ENCODE measurements around the gene KLHL25.

The KLHL25 gene

DNA sequence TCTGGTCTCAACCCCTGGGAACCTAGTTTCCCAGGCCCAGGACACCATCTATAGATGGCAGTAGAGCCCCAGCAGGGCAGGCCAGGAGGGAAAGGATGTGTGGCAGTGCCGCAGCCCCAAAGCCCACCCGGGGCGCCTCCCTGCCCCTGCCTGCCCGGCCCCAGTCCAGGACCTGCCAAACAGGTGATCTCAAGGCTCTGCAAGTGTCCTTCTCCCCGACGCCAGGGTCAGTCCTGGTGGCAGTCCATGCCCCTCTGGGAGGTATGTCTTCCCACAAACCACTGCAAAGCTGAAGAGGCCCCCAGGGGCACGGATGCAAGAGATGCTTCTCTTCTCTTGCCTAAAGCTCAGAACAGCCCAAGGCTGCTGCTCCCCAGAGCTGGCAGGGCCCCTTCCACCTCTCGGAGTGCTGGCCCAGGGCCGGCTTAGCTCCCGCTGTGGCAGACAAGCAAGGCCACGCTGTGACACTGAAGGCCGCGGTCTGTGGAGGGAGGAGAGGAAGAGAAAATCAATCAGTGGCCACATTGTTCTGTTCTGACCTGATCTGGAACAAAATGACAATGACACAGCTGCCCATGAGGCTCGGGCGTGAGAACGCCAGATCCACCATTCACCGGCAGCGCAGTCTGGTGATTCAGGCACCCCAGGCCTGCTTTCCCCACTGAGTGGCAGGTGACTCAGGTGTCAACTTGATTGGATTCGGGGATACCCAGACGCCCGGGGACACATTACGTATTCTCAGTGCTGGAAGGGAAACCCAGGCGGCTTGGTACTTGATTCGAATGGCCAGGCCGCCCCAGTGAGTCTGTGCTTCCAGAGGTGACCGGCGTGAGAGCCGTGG lies 34.0 kb downstream of the KLHL25 start:
- DNase-seq, result no peak

DNA sequence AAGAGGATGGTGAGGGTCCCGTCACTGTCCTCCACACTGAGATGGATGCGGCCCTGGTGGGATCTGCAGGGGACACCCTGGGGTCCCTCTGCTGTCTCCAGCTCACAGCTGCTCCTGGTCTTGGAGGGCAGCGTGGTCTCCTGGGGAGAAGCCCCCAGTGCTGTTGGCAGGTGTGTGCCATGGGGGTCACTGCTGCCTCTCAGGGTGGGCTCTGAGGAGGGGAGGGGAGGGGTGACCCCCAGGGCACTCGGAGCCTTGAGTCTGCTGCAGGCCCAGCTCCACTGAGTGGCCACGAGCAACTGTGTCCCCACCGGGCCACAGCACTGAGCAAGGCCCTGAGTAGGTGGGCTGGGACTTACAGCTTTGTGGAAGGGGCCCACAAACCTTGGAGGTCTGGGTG lies 34.7 kb downstream of the KLHL25 start:
- DNase-seq, result no peak

DNA sequence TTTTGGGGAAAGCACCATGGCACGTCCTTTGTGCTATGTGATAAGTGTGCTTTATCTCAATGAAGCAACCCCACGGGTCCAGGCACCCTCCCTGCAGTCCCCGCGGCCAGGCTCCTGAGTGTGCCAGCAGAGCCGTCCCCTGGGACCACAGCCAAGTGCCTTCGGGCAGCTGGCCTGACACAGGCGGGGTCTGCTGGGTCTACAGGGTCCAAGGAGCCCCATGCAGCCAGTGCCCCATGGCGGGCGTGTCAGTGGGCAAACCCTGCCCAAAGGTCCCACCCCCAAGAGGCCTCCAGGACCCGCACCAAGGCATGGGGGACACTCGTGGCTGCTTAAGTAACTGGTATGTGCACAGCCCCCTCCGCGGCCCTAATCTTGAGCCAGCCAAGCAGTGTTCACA lies 35.3 kb downstream of the KLHL25 start:
- DNase-seq, result no peak

DNA sequence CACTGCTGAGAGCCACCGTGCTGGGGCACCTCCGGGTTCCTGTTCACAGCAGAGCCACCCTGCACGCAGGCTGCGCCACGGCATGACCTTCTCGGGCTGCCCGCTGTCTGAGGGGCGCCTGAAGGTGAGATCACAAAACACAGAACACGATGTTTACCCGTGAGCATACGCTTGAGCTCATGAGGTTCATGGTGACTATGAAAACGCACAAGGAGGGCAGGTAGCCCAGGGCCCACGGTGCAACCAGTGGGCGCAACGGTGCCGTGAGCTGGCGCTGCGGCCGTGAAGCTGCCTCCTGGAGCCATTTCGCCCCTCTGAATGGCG lies 36.1 kb downstream of the KLHL25 start:
- no peak for DNase-seq

DNA sequence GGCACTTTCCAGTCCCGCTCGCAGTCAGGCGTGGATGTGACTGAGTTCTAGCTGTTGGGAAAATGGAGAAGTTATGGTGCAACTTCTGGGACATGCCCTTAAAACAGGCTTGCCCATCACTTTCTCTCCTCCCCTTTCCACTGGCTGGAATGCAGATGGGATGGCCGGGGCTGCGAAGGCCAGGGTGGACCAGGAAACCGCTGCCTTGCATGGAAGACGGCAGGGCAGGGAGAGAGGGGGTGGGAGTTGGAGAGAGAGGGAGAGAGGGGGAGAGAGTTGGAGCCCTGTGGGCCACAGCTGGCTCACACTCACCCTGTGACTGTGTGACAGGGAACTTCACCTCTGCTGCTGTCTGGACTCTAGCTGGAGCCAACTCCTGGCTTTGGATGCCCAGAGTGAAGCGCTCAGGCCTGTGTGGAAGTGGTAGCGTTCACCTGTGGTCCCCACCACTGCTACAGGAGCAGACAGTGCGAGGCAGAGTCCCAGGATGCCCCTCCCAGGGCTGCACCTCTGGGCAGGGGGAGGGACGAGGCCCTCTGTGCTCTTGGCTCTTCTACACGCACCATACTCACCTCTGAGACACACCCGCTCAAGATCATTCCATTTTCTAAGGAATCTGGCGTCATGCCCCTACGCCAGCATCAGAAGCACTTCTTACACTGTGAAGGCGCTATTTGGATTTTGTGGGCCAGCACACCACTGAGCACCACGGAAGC lies 36.6 kb downstream of the KLHL25 start:
- no peak for DNase-seq

DNA sequence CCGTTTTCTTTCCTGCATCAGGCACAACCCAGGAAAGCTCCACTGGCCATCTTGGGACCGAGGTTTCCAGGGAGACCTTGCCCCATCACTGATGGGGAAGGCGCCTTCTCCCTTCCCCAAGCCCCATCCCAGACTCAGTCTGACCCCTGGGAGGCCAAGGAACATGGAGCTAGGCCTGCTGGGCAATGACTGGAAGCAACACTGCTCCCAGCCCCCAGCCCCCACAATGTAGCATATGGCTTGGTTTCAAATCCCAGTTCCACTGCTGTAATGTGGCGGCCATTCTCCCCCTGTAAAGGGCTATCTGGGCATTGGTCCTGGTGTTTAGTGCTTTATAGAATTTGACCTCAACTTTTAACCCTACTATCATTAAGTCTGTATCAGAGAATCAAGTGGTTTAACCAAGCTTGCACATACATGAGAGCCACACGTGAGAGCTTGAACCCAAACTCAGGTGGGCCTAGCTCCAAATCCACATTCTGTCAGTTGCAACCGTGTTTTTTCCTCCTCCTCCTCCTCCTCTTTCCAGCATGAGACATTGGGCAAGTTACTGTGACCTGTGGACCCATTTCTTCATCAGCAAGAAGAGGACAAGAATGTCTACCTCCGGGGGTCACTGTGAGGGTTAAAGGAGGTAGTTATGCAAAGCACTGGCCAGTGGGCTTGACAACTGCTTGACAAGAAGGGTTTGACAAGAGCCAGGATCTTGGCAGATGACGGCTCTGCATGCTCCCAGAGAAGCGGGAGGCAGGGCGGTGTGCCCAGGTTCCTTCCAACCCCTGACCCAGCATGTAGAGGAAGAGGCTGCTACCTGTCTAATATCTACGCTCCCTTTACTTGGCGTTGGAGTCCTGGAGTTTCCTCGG lies 37.4 kb downstream of the KLHL25 start:
- DNase-seq, result no peak

DNA sequence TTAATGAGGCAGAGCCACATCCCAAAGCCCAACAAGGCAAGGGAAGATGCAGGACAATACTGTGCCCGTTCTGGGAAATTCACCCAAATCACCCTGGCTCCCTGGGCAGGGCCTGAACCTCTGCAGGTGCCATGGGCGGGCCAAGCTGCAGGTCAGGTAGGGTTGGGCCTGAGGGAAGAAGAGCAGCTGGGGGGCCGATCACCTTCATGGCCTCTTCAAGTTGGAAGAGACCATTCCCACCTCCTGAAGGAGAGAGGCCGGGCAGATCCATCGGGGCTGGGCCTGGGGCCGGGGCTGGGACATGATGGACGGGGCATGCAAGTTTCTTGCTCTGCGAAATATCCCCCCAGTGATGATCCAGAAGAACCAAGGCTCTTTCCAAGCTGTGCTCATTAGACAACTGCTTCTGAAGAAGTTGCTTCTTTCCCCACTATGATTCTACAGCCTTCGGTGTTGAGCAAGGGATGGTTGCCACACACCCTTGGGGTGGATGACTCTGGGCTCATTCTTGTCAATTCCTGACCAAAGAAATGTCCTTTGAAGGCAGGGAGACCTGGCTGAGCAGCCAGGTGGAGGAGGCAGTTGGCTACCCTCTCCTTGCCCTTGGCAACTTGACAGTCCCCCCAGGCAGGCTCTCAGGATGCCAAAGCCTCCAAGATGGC lies 38.2 kb downstream of the KLHL25 start:
- DNase-seq, result peak; percentile 78 to 80

DNA sequence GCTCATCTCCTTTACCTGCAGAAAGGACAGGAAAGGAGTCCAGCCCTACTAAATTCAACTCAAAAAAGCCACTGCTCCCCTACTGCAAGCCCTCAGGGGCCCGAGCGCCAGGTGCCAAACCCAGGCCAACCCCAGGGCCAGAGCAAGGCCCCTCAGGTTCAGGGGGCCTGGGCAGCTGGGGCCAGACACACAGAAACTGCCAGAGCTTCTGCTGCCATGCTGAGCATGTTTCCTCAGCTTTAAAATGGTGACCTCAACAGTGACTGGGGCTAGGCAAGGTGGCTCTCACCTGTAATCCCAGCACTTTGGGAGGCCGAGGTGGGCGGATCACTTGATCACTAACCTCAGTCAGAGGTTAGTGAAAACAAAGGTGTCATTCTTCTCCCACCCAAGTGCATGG lies 38.8 kb downstream of the KLHL25 start:
- DNase-seq, result no peak

DNA sequence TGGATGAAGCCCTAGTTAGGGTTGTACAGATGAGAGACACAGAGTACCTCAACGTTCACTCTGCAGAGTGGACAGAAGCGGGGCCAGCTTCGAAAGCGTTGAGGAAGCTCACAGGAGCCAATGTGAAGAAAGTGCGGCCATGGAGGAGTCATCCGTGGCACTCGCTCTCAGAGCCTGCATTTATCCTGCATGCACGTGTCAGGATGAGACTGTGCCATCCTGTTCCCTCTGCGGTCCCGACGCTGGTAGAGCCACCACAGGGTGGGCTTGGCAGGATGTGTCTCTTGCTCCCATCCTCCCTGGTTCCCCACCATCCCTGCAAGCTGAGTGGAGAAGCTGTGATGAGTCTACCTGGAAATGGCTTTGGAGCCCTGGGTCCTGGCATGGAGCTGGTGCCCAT lies 39.3 kb downstream of the KLHL25 start:
- no peak for DNase-seq

DNA sequence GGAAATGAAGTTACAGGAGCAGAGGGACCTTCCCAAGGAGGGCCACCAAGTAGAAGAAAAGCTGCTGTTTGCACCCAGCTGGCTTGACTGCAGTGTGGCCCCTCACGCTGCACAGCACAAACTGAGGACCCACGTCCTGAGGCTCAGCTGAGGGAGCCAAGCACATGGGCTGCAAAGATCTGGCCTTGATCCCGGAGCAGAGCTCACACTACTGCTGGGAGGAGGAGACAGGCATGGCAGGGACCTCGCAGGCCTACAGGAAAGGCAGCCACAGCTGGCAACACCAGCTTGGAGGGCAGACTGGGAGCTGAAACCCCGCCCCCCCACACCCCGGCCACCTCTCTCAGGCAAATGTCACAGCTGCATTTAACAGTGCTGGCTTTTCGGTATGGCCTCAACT lies 39.7 kb downstream of the KLHL25 start:
- no peak for DNase-seq

DNA sequence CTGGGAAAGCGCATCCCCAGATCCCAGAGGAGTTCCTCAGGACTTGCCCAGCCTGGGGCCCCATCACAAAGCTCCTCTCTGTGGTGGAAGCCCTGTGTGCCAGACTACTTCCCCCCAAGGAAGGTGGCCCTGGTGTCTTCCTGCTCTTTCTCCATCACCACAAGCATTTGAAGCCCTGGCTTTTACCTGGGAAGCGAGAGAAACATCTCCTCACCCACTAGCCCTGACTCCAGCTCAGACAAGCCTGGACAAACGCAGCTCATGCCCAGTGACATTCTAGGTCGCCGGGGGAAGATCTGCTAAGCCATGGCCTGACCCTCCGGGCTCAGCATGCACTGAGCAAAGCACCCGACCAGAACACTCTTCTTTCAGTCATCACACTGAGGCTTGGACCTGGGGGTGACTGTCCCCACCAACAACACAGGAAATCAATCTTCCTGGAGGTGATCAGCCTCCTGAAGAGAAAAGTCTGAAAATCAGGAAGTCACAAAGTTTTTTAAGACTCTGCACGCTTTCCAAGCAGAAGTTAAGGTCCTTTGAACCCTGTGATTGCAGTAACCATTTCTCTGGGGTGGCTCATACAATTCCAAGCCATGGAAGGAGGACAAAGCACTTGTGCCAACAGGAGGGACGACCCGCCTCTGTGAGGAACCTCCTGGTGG lies 40.8 kb downstream of the KLHL25 start:
- DNase-seq, result peak; percentile 27 to 38

DNA sequence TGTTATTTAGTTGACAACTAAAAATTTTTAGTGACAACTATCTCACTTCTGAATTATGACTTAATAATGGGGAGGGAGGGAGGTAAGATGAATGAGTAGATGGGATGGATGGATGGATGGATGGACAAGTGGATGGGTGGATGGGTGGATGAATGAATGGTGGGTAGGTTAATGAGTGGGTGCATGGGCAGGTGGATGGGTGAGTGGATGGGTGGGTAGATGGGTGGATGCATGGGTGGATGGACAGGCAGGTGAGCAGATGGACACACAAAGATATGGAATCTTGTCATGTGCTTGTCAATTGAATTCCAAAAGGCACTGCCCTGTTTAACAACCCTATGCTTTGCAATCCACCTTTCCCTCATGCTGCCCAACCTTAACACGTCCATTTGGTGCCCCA lies 41.5 kb downstream of the KLHL25 start:
- DNase-seq, result no peak

DNA sequence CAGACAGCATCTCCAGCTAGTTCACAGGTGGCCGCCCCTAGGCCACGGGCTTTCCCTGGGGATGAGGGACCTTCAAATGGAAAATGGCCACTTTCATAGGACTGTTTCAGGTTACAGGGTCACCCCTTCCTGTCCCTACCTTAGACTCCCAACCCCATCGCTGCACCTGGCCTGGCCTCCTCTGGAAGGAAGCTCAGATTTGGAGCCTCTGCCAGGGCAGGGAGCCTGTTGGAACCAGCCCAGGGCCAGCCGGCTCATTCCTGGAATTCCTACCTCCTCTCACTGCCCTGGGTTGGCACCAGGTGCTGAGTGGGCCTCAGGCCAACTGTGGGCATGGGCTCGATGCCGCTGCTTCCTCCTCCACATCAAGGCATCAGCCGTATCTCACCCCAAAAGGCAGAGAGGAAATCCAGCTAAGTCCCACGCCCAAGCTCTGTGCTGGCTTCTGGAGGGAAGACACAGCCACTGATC lies 42.2 kb downstream of the KLHL25 start:
- peak in 1 of 2 donors; percentile 28 for DNase-seq

DNA sequence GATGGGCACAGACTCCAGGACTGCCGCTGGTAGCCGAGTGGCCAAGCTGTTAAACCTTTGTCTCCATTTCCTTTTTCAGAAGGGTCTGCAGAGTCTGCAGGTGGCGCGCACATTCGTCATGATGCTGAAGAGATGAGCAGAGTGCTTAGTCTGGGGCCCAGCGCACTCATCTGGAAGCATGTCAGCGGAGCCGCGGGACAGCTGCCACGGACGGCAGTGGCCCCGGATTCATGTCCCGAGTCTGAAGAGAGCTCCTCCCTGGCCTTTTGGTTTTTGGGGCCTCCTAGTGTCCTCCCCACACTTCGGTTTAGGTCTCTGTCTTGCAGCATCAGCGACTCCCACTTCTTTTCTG lies 42.6 kb downstream of the KLHL25 start:
- DNase-seq, result no peak

DNA sequence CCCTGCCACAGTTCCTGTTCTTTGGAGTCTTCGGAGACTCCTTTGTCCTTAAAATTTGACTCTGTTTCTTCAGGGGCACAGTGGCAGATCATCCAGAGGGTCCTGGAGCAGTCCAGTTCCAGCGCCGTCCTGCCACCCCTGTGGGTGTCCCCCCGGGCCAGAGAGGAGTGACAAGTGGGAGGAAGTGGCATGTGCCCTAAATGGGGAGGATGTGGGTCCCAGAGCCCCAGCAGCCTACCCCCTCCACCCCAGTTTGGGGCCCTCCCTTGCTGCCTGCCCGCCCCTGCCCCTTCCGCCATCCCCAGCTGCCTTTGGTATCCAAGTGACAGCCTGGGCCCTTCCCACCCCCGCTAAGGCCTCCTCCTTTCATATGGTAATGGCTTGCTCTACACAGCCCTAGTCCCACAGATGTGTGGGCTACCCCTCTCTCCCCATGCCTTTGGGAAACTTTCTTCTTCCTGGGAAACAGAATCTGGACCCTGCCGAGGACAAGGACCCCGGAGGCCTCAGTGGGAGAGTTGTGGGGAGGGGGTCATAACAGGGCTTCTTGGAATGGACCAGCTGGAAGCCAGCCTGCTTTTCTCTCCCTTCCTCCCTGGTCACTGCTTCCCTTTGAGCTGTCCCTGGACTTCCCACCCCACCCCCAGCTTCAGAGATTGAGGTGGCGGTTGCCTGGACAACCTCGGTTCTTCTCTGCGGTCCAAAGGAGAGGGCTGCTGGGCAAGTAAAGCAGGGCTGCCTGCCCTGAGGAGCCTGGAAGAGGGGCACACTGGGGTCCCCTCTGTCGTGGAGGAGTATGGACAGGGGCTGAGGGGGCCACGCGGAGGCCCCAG lies 43.2 kb downstream of the KLHL25 start:
- no peak for DNase-seq

DNA sequence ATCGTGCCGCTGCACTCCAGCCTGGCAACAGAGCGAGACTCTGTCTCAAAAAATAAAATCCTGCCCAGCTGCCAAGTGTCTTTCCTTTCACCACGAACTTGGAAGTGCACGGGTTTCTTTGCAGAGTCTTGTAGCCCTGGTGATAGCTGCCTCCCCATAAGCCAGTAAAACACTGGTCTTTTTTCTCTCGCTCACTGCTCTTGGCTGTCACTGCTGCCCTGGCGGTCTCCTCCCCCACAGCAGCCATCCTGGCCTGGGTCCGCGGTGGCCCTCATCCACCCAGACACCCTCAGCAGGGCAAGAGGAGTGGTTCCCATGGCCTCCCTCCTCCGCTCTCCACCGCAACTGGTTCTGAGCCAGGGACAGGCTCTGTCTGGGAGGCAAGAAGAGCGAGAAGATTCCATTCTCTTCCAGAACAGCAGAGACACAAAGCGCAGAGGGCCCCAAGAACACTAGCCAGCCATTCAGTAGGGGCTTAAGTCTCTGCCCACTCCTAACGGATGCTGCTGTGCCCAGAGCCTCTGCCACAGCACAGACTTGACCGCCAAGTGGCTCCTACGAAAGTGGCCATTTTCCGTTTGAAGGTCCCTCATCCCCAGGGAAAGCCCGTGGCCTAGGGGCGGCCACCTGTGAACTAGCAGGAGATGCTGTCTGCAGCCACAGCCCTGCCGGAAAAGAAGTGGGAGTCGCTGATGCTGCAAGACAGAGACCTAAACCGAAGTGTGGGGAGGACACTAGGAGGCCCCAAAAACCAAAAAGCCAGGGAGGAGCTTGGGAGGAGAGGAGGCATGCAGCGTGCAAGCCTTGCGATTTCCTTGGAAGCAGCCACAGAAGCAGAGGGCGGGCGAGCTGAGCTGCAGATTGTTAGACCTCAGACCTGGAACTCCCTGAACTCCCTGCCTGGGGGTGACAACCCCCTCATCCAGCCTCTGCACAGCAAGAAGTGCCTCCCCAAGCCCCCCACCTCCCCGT lies 44.1 kb downstream of the KLHL25 start:
- peak in 1 of 2 donors; percentile 9 for DNase-seq

DNA sequence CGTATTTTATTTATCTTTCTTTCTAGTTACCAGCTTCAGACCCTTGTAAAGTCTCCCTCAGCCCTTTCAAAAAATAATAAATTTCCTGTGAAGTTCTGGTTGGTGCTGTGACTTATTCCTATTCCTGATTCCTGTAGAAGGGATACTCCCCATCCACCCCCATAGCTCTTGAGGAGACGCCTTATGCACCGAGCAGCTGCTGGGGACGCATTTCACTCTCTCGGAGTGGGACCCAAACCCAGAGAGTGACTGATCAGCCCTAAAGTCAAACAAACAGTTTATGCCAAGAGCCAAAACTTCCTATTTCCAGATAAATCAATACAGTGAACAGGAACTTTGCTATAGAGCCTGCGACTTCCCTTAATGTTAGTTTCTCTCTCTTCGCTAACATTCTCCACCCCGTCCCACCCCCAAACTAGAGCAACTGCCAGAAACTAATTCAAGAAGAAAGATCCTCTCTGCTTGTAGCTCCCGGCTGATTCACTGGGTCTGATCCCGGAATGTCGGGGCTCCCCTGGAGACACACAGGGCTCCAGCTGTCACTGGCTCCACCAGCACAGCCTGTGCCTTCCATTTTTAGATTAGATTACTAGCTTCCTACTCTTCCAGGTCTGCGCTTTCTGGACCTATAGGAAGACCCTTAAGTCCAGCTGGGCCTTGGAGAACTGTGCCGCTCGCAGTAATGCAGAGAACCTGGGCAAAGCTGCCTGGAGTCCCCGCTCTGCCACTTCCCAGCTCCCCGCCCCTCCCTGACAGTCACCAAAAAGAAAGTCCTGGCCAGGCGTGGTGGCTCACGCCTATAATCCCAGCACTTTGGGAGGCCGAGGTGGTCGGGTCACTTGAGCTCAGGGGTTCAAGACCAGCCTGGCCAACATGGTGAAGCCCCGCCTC lies 45.2 kb downstream of the KLHL25 start:
- DNase-seq, result no peak

DNA sequence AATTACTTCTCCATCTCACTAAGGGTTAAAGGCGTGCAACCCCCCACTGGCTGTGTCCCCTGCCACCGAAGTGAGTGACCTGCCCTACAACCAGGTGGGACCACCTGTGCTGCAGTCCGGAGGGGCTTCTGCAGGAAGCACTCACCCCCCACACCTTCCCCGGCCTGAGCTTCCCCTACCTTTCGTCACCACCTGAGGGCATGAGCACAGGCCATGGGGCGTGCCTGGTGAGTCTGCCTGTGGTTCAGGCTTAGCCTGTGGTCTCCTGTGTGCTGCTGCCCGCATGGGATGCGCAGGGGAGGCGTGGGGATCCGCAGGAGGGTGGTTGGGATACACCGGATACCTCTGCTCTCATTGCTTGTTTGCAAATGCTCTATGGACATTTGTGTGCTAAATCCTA lies 46.0 kb downstream of the KLHL25 start:
- no peak for DNase-seq

DNA sequence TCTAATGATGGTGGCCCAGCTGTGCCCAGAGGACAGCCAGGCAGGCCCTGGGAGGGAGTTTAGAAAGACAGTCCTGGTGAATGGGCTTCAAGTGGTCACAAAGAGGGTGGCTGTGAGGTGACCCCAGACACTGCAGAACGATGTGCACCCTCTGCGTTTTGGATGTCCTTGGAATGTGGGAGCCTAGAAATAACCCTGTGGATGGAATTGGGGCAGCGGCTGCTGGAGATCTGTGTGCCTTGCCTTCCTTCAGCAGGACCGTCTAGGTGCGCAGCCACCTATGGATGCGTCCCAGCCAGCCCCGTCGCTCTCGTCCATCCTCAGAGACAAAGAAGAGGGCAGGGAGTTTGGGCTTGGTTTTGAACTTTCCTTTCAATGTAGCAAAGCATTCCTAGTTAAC lies 46.5 kb downstream of the KLHL25 start:
- DNase-seq, result no peak

All from inflammatory macrophage (primary cell).